GM23338 (cell line): ENCODE data around the gene CACNA1G. TPM values are rescaled to one million over a fixed set of nuclear protein-coding genes. Genes with fewer than 3 reads are reported as not detected.

ENCODE experiments used
- ATAC-seq: fragments of 200-7000 bp; cut with Tn5 transposase; 3 replicates; pipeline ENCODE4 v1.9.1; 2020
- DNase-seq: peaks from one replicate; pipeline ENCODE4 v3.0.0-alpha.2; 2015; ENCODE audit warnings: low spot score
- H2AFZ ChIP-seq: fragments of 200-600 bp; sonication (generic); 2 replicates; pipeline ENCODE4 v1.8.0; 2016; ENCODE audit warnings: antibody characterized with exemption, mild to moderate bottlenecking, moderate library complexity
- H3F3A ChIP-seq: fragments of 200-600 bp; sonication (generic); replicated peaks from 2 replicates; pipeline ENCODE4 v1.8.0; 2017; ENCODE audit warnings: antibody characterized with exemption, mixed run types, low read depth
- H3K27ac ChIP-seq: fragments of 200-600 bp; sonication (generic); 2 replicates; pipeline ENCODE4 v1.6.1; 2016; ENCODE audit warnings: low read depth
- H3K27me3 ChIP-seq: fragments of 200-600 bp; sonication (generic); 2 replicates; pipeline ENCODE4 v1.8.0; 2016; ENCODE audit warnings: mild to moderate bottlenecking, mixed run types, moderate library complexity; ENCODE audit not compliant: insufficient read depth
- H3K36me3 ChIP-seq: fragments of 200-600 bp; sonication (generic); 2 replicates; pipeline ENCODE4 v1.8.0; 2016; ENCODE audit warnings: mild to moderate bottlenecking; ENCODE audit not compliant: insufficient read depth
- H3K4me1 ChIP-seq: fragments of 200-600 bp; sonication (generic); 2 replicates; pipeline ENCODE4 v1.8.0; 2016; ENCODE audit warnings: mild to moderate bottlenecking, moderate library complexity; ENCODE audit not compliant: insufficient read depth
- H3K4me2 ChIP-seq: fragments of 200-600 bp; sonication (generic); 2 replicates; pipeline ENCODE4 v1.7.1; 2017; ENCODE audit warnings: mixed run types
- H3K4me3 ChIP-seq: fragments of 200-600 bp; sonication (generic); 2 replicates; pipeline ENCODE4 v1.6.1; 2016; ENCODE audit warnings: mixed run types
- H3K79me2 ChIP-seq: fragments of 200-600 bp; sonication (generic); replicated peaks from 2 replicates; pipeline ENCODE4 v1.8.0; 2017; ENCODE audit warnings: mild to moderate bottlenecking; ENCODE audit not compliant: insufficient read depth
- H3K9me2 ChIP-seq: fragments of 200-600 bp; sonication (generic); 2 replicates; pipeline ENCODE4 v1.8.0; 2017; ENCODE audit not compliant: insufficient read depth
- H4K20me1 ChIP-seq: fragments of 200-600 bp; sonication (generic); replicated peaks from 2 replicates; pipeline ENCODE4 v1.8.0; 2017; ENCODE audit warnings: mild to moderate bottlenecking; ENCODE audit not compliant: insufficient read depth
- H3K27ac Mint-ChIP-seq: 2 replicates; pipeline ENCODE4 v1.8.0; 2020; ENCODE audit warnings: inconsistent platforms, mild to moderate bottlenecking, moderate library complexity, mixed read lengths
- H3K27me3 Mint-ChIP-seq: 3 replicates; pipeline ENCODE4 v1.8.0; 2022; ENCODE audit warnings: low read depth, mild to moderate bottlenecking, moderate library complexity, mixed read lengths, inconsistent platforms; ENCODE audit not compliant: insufficient read depth, poor library complexity
- H3K36me3 Mint-ChIP-seq: 3 replicates; pipeline ENCODE4 v1.8.0; 2021; ENCODE audit warnings: low read depth, mild to moderate bottlenecking, inconsistent platforms, moderate library complexity, mixed read lengths
- H3K4me1 Mint-ChIP-seq: 3 replicates; pipeline ENCODE4 v1.8.0; 2020; ENCODE audit warnings: mild to moderate bottlenecking, inconsistent platforms, mixed read lengths
- H3K4me3 Mint-ChIP-seq: 3 replicates; pipeline ENCODE4 v1.8.0; 2021; ENCODE audit warnings: moderate library complexity, mild to moderate bottlenecking, inconsistent platforms, mixed read lengths
- H3K9me3 Mint-ChIP-seq: 3 replicates; pipeline ENCODE4 v1.8.0; 2020; ENCODE audit warnings: moderate library complexity, mild to moderate bottlenecking, inconsistent platforms, mixed read lengths
- CREB1 ChIP-seq: fragments of 250-450 bp; sonication (Bioruptor Pico); IDR thresholded peaks from 2 replicates; pipeline ENCODE4 v1.5.0; 2020; ENCODE audit warnings: low read depth, mild to moderate bottlenecking, moderate library complexity
- CTCF ChIP-seq, 2 experiments: fragments of 200-600 bp in 1 of 2; sonication (generic) in 1 of 2; conservative IDR thresholded peaks; 2 replicates each; pipeline versions ENCODE4 v1.5.1 to v1.6.1; 2016 to 2017; ENCODE audit warnings: antibody characterized with exemption in 2 of 2, low read depth in 2 of 2, mild to moderate bottlenecking in 2 of 2, moderate library complexity in 1 of 2
- ETS1 ChIP-seq: IDR thresholded peaks from 2 replicates; pipeline ENCODE4 v1.6.1; 2016; ENCODE audit warnings: antibody characterized with exemption
- EZH2phosphoT487 ChIP-seq: fragments of 200-600 bp; sonication (generic); IDR thresholded peaks from one replicate; pipeline ENCODE4 v1.8.1; 2018; ENCODE audit warnings: antibody characterized with exemption; ENCODE audit not compliant: unreplicated experiment
- JUNB ChIP-seq: IDR thresholded peaks from one replicate; pipeline ENCODE4 v1.6.1; 2016; ENCODE audit warnings: antibody characterized with exemption; ENCODE audit not compliant: unreplicated experiment
- NANOG ChIP-seq: IDR thresholded peaks from 2 replicates; pipeline ENCODE4 v1.6.1; 2016; ENCODE audit warnings: antibody characterized with exemption, borderline replicate concordance
- POLR2AphosphoS5 ChIP-seq: IDR thresholded peaks from 2 replicates; pipeline ENCODE4 v1.6.1; 2016; ENCODE audit warnings: antibody characterized with exemption, low read depth
- REST ChIP-seq: IDR thresholded peaks from one replicate; pipeline ENCODE4 v1.6.1; 2018; ENCODE audit warnings: antibody characterized with exemption; ENCODE audit not compliant: unreplicated experiment
- STAT1 ChIP-seq: IDR thresholded peaks from one replicate; pipeline ENCODE4 v1.6.1; 2016; ENCODE audit warnings: antibody characterized with exemption; ENCODE audit not compliant: unreplicated experiment
- ZNF114 ChIP-seq: fragments of 250-450 bp; sonication (Bioruptor Pico); IDR thresholded peaks from 2 replicates; pipeline ENCODE4 v1.5.0; 2020; ENCODE audit warnings: mild to moderate bottlenecking, moderate library complexity
- ZNF331 ChIP-seq: fragments of 250-450 bp; sonication (Bioruptor Pico); IDR thresholded peaks from 2 replicates; pipeline ENCODE4 v1.5.0; 2020; ENCODE audit warnings: low read depth, mild to moderate bottlenecking, moderate library complexity
- polyA plus RNA-seq: library from polyadenylated mRNA; unstranded; fragments of >200 nt; fragmentation: Nextera tagmentation; extraction: Ambion mirVana; gene quantifications from 2 replicates; pipeline ENCODE4 v1.2.1, GENCODE V29; 2016
- total RNA-seq: library from RNA; depleted of rRNA; stranded (reverse); fragments of >200 nt; shearing (Covaris generic); gene quantifications from 2 replicates; pipeline ENCODE4 v1.2.3, GENCODE V29; 2014

CACNA1G gene
- total and polyA plus RNA-seq, 2 experiments from 2014 or later: 1.4 to 5.1 TPM

GRCh38 chr17:50675190-50675589, 114.7 kb downstream of the CACNA1G start:
- Histone ChIP-seq H3K27ac (no peak overlapping the region), H3K4me1 (no peaks in the 10 kb centered on the region), H3K9me2 (no peaks in the 10 kb centered on the region), H3K4me3 (no peak overlapping the region), H3K27me3 (no peaks in the 10 kb centered on the region), H4K20me1 (no peaks in the 10 kb centered on the region), H3K79me2 (no peaks in the 10 kb centered on the region), H3K36me3 (no peaks in the 10 kb centered on the region), H3F3A (no peaks in the 10 kb centered on the region), H3K4me2 (no peak overlapping the region), H2AFZ (no peak overlapping the region)
- Mint-ChIP-seq H3K9me3 (no peaks in the 10 kb centered on the region), H3K27me3 (peaks cover 8% of the 10 kb centered on the region), H3K36me3 (no peaks in the 10 kb centered on the region), H3K27ac (no peak overlapping the region), H3K4me1 (no peaks in the 10 kb centered on the region), H3K4me3 (no peak overlapping the region)
- no peak for ATAC-seq
- TF ChIP-seq NANOG (no peak), CTCF (conservative IDR thresholded peaks at IDR 0.05; ENCODE audit: low read depth in 2 of 2) (no peak), ZNF114 (no peak), CREB1 (CRISPR knock-in tag) (no peak), POLR2AphosphoS5 (no peak), ZNF331 (CRISPR knock-in tag) (no peak), REST (no peak), STAT1 (no peak), EZH2phosphoT487 (no peak), ETS1 (no peak)
- no peak for DNase-seq

- Histone ChIP-seq H2AFZ (no peak overlapping the region), H3K36me3 (no peaks in the 10 kb centered on the region), H3K4me3 (no peak overlapping the region), H3F3A (no peaks in the 10 kb centered on the region), H3K4me1 (no peaks in the 10 kb centered on the region), H4K20me1 (no peaks in the 10 kb centered on the region), H3K4me2 (no peak overlapping the region), H3K79me2 (no peaks in the 10 kb centered on the region), H3K9me2 (no peaks in the 10 kb centered on the region), H3K27me3 (no peaks in the 10 kb centered on the region), H3K27ac (no peak overlapping the region)
- no peak overlapping the region for H3K27ac Mint-ChIP-seq
- ATAC-seq: no peak
- no peaks in the 10 kb centered on the region for H3K36me3 Mint-ChIP-seq
- H3K4me3 Mint-ChIP-seq: no peak overlapping the region
- DNase-seq: no peak
- no peaks in the 10 kb centered on the region for H3K4me1 Mint-ChIP-seq
- no peaks in the 10 kb centered on the region for H3K9me3 Mint-ChIP-seq
- peaks cover 10% of the 10 kb centered on the region for H3K27me3 Mint-ChIP-seq
- TF ChIP-seq JUNB (no peak), POLR2AphosphoS5 (no peak), ETS1 (no peak)
Measured at GRCh38 chr17:50675627-50676026, 115.1 kb downstream of the CACNA1G start.
